HG02571 (cell line): ENCODE data around the gene EFHD1.
"Not testable (repeated sequence)": the region's sequence is repeated elsewhere in the genome, so short reads cannot be mapped to it uniquely, and the experiment has no call there.

ENCODE experiments used
- ATAC-seq: cut with Tn5 transposase; IDR thresholded peaks from one replicate; pipeline ENCODE4 v1.9.1; 2021; ENCODE audit warnings: mild to moderate bottlenecking, moderate library complexity; ENCODE audit not compliant: unreplicated experiment

EFHD1 gene

DNA sequence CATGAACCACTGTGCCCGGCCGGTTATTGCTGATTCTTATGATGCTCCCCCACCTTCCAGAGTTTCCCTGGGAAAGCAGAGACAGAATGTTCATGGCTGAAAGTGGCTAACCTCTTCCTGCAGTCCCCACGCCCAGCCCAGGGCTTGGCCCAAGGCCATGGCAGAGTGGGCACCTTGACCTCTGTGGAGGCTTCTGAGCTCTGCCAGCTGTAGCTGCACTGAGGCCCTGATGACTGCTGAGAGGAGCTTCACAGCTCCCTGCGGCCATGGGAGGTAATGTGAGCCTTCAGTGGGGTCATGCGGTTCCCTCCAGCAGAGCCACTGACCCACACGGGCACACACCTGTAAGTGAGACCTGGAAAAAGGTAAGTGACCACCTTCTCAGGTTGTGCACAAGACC, 13.3 kb downstream of the EFHD1 start:
- ATAC-seq, result no peak

- ATAC-seq, result no peak
These were observed 13.9 kb downstream of the EFHD1 start for GRCh38 chr2:232647261-232647660.

DNA sequence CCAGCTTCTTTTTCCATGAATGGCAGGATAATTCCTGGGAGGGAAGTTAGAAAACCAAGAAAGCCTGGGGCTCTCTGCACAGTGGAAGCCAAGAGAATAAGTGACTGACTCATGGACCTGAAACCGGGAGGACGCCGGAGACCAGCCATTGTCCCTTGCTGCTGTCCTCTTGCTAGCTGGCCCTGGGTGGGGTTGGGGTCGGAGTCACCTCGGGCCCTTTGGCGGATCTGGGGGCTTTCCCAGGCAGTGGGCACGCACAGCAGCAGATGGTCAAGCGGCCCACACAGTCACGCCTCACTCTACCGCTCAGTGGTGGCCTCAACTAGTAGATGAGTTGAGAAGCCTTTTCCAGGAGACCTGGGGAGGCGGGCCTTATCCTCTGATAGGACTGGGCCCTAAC, 15.6 kb downstream of the EFHD1 start:
- ATAC-seq, result no peak

DNA sequence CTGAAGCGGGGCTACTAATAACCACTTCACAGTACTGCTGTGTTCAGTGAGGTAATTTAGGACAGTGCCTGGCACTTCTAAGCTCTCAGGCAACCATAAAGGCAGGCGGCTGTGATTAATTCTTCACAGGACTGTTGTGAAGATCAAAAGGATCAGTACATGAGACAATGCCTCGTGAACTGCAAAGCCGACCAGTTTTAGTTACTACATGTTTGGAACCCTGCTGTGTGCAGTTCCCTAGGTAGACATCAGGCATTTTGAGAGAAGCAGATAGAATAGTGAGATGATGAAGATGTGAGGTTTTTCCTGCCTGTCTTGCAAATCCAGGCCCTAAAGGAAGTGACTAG, 19.1 kb downstream of the EFHD1 start:
- no peak for ATAC-seq

GRCh38 chr2:232653441-232653840, 20.0 kb downstream of the EFHD1 start:
- no peak for ATAC-seq

DNA sequence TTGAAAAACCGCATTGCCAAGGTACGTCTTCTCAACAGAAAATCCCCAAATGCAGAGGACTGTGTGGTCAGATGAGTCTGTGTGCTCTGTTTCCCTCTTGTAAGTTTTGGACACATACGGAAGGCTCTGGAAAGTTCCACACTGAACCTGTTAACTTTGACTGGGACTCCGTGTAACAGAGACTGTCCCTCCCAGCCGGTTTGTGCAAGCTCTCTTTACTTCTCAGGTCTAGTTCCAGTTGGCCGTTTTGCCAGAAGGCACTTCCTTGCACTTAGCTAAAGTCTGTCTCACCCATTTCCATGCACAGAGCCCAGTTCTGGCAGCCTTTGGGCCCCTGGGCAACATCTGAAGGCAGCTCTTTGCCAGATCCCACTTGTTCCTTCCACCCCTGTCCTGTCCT, 22.0 kb downstream of the EFHD1 start:
- ATAC-seq, result no peak

GRCh38 chr2:232658217-232658785, 24.9 kb downstream of the EFHD1 start:
- ATAC-seq, result no peak

- ATAC-seq, result no peak
These were observed 26.0 kb downstream of the EFHD1 start for GRCh38 chr2:232659359-232659758.

GRCh38 chr2:232662486-232663260, 29.3 kb downstream of the EFHD1 start:
- ATAC-seq, result no peak

DNA sequence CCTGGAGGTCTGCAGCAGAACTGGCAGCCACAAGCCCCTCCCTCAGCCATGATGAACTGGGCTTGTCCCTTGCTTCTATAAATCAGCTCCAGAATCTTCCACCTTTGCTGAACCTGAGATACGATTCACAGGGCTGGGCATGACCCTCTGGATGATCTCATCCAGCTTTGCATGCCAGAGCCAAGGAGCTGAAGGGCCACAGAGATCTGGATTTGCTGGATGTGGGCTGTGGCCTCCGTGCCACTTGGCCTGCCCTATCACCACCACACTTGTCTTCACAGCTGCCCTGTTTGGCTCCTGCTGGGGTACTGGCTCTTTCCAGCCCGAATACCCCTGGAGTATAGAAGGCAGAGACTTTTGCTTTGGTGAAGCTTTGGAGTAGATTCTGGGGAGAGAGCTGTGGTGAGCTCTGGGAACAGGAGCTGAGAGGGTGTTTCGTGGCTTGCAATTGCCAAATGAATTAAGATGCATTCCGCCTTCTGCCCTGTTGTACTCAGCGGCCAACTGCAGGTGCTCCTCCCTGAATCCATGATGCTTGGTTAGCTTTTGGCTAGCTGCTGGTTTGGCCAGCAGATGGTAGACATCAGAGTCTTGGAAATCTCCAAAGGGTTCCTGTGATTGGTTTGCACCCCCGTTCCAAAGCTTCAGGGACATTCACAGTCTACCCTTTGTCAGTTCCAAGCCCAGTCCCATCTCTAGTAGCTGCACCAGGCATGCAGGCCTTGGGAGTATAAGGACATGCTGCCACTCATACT, 32.8 kb downstream of the EFHD1 start:
- ATAC-seq, result no peak

DNA sequence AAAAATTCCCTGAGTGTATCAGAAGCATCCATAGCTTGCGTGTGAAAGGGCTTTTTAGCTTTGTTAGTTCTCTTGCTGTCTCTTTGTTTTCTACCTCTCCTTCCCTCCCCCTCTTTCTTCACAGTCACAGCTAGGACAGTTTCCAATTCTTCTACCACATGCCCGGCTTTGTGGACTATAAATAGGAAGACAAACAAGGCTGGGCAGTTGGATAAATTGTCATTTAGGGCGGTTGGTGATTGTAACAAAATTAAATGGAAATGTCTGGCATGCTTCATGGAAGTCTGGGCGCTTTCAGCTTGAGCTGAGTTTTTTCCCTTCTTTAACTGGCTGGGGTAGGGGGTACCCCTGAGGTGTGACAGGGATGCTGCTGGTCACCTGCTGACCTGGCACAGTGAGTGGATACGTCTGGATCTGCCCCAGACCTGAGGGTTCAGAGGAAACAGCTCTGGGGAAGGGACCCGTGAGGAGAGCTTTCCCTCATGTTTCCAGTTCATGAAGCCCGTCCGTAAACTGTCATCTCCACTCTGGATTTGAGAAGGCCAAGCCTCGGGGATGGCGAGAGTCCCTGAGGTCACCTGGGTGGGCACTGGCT, 34.7 kb downstream of the EFHD1 start:
- no peak for ATAC-seq

GRCh38 chr2:232668805-232669444, 35.5 kb downstream of the EFHD1 start:
- no peak for ATAC-seq

- ATAC-seq, result no peak
These were observed 39.2 kb downstream of the EFHD1 start for GRCh38 chr2:232672588-232672987.

DNA sequence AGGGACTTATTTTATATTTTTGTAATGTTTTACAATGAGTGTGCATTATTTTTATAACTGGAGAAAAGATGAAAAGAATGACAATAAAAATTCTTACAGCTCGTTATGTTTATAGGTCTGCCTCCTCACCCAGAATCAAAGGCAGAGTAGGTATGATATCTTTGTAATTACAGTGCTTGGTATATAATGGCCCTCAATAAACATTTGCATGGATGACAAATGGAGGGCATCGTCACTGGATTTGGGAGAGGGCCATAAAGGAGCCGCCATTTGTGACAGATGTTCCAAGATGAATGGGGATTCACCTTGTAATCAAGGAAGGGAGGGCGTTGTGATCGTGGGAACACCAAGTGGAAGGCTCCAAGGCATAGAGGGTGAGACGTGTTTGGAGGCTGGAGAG, 41.1 kb downstream of the EFHD1 start:
- no peak for ATAC-seq

GRCh38 chr2:232675381-232675780, 42.0 kb downstream of the EFHD1 start:
- ATAC-seq, result no peak

GRCh38 chr2:232680006-232680405, 46.6 kb downstream of the EFHD1 start:
- ATAC-seq, result no peak

- ATAC-seq, result no peak
These were observed 48.1 kb downstream of the EFHD1 start for GRCh38 chr2:232681527-232681926.

DNA sequence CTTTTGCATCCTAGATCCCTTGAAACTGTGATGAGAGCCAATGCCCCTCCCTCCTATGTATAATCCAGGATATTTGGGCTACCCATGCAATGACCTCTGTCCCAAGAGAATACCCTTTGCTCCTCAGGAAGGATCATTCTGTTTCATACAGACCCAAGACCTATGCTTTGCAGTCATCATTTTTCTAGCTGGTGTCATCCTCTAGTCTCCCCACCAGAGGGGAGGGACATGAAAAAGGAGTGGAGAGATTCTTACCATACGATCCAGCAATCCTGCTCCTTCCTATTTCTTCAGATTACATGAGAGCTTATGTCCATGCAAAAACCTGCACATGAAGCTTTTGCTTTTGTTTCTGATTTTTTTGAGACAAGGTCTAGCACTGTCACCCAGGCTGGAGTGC, 50.0 kb downstream of the EFHD1 start:
- ATAC-seq, result no peak

DNA sequence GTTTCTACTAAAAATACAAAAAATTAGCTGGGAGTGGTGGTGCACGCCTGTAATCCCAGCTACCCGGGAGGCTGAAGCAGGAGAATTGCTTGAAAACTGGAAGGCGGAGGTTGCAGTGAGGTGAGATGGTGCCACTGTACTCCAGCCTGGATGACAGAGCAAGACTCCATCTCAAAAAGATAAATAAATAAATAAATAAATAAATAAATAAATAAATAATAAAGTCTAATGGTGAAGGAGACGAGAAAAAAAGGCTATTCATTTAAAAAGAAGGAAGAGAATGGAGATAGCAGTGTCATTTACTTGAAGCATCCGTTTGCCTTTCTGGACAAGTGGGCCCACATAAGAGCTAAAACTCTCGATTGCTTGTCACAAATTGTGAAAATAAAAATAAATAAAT, 52.0 kb downstream of the EFHD1 start:
- ATAC-seq, result not testable (repeated sequence)

DNA sequence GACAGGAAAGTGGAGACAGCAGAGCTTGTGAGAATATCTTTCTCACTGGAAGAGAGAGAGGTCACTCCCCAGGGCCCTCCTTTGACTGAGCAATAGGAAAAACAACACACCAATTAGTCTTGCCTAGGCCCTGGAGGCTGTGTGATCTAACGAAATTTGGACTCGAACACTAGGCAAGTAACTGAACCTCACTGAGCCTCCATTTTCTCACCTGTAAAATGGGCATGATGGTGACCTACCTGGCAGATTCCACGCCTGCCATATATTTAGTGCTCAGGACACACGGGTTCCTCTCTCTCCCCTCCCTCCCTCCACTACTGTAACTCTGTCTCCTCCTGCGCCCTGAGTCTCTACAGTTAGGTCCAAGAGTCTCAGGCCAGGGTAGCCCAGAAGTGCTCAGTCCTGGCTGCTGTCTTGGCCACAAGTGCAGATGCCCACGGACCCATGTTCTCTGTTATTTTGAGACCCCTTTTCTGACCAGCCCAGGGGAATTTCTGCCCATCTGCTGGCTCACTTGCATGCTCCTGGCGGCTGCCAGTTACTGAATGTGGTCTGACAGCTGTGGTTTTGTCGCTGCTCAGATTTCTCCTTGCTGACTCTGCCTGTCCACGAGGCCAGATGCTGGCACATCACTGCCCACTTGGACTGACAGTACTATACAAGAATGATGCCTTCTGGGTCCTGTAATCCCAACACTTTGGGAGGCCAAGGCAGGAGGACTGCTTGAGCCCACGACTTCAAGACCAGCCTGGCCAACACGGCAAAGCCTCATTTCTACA, 54.2 kb downstream of the EFHD1 start:
- ATAC-seq, result no peak

DNA sequence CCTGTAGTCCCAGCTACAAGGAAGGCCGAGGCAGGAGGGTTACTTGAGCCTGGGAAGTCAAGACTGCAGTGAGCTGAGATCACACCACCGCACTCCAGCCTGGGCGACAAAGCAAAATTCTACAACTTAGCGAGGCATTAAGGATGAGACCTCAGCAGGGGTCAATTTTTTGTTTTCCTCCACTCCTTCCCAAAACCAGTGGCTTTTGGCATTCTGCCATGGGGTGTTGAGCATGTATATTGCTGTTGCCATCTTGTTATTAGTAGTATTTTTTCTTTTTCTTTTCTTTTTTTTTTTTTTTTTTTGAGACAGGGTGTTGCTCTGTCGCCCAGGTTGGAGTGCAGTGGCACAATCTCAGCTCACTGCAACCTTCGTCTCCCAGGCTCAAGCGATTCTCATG, 54.8 kb downstream of the EFHD1 start:
- ATAC-seq, result no peak
